ENCODE measurements around the gene MRPS34. TPM values are rescaled to one million over a fixed set of nuclear protein-coding genes. Genes with fewer than 3 reads are reported as not detected.

MRPS34 gene
- 68.1 and 79.9 TPM in 2 replicates for total RNA-seq

DNA sequence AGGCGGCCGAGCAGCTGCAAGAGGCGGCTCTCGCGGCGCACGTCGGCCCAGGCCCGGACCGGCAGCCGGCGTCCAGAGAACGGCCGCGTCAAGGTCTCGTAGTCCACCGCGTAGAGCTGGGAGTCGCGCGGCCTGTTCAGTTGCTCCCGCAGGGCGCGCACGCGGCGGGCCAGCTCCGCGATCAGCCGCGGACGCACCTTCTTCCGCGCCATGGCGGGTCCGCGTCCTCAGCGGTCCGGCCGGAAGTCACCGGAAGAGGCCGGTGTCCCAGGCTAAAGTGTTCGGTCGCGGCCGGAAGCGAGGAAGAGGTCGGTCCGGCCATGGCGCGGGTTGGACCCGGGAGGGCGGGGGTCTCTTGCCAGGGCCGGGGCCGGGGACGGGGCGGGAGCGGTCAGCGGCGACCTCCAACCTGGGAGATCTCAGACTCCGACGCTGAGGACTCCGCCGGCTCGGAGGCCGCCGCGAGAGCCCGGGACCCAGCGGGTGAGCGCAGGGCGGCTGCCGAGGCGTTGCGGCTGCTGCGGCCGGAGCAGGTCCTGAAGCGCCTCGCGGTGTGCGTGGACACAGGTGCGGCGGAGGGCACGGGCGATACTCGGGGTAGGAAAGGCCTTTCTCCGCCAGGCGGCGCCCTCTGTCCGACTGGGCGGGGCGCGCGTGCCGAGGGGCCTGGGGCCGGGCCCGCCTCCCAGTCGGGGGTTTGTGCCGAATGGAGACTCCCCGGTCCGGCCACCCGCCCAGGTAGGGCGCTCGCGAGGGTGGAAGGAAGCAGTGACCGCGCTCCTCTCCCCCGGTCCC is at the start of gene MRPS34:
Gene MRPS34 (minus strand): TSS at position 227 of the 795 bp plus-strand sequence. CDS start 15 bp downstream, at position 212.

DNA sequence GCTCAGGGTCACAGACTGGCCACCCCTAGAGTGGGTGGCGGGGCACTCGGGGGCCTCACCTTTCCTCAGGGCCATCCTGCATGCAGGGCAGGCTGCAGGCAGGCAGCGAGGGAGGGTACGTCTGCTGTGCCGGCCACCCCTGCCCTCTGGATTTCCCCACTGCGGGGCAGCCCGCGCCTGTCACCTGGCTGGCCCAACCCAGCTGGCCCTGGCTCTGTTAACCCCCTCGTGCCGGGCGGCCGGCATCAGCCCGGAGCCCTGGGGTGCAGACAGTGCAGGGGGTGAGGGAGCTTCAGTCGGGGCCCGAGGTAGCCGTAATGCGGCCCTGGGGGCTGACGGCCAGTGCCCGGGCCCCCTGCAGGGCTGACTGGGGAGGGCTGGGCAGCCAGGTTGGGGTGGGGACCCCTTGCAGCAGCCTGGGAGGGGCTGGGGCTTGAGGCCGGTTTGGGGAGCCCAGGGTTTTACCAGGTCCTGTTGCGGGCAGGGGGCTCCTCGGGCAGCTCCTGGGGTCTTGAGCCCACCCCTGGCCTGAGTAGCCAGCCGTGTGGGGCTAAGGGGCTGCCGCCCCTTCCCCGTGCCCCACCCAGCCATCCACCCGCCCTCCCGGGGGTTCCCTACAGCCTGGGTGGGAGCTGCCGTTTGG is 20.8 kb upstream of the MRPS34 start, which contains the start of gene IGFALS:
Gene IGFALS (minus strand): TSS at position 128 of the 643 bp plus-strand sequence. CDS start 53 bp downstream, at position 75.

DNA sequence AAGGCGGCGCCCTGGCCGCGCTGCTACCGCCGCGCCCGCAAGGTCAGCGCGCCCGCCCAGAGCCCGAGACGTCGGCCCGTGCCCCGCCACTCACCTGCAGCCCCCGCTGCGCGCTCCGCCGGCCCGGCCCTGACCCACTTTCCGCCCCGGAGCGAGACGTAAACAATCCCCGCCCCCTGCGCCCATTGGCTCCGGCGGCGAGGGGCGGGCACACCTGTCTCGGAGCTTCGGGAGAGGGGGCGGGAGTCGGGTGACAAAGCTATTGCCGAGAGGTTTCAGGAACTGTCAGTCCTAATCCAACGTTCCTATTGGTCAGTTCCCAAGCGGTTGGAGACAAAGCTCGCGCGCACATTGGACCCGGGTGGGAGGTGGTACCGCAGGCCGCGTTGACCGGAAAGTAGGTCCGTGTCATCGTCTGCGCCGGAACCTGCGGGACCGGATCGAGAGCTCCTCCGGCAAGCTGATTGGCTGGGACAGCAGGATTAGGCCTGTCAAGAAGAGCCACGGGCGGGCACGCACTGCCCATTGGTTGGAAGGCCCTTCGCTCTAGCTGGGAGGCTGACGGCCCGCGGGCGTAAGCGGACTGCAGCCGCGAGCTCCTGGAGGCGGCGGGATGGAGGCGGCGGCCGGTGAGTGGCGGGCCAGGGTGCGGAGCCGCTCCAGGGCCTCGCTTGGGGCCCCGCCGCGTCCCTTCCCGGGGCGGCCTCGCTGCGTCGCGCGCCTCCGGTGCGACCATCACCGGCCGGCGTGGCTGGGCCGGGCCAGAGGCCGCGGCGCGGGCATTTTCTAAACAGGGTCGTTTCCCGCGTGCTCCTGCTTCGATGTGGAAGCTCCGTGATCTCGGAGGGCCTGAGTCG is 9.7 kb upstream of the MRPS34 start, which contains the start of the genes NUBP2 and SPSB3:
Gene NUBP2 (plus strand): TSS at position 553 of the 857 bp plus-strand sequence. CDS start 61 bp downstream, at position 614.
Gene SPSB3 (minus strand): TSS at position 164 of the 857 bp plus-strand sequence. CDS start 1,088 bp downstream, outside the sequence.

DNA sequence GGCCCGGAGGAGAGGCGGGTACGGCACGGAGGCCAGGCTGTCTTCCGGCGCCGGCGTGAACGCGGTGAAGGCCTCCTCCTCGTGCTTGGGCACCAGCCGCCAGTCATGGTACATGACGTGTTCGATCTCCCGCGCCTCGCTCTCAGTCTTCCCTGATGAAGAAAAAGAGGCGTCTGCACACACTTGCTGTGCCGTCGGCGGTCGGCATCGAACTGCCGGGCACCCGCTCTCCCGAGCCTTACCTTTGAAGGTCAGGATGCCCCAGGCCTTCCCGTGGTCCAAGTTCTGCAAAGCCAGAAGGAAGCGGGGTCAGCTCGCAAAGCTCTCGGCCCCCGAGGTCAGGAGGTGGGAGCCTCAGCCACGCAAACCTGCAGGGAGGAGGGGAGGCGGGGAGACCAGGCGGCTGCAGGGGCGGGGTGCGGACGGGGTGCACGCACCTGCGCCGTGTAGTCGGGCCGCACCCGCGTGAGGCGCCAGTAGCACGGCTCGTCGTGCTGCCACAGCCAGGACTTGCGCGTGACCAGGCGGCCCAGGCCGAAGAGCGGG is 499 bp downstream of the MRPS34 start, which contains the start of gene EME2:
Gene EME2 (plus strand): TSS at position 449 of the 546 bp plus-strand sequence. CDS start 418 bp downstream, outside the sequence.

DNA sequence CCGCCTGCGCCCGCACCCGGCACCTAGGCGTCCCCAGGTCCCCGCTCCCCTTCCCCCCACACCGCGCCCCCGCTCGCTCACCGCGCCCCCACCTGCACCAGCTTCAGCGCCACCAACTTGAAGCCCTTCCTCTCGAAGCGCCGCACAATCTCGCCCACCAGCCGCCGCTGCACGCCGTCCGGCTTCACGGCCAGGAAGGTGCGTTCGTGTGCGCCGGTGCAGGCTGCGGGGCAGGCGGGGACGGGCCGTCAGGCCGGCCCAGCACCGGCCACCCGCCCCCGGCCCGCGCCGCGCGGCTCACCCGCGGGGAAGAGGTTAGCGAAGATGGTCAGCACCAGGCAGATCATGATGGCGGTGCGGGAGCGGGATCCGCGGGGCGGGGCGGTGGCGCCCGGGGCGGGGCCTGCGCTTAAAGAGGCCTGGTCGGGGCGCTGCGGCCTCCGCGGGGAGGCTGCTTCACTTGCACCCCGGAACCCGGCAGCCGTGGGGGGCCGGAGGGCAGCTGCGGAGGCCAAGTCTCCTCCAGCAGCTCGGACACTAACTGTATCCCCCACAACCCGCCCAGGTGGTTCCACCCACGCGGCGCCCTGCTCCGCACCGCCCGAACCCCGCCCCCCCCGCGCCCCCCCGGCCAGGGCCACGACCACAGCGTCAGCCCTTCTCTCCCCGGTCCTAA is 1.6 kb downstream of the MRPS34 start, which contains the start of gene NME3:
Gene NME3 (minus strand): TSS at position 356 of the 676 bp plus-strand sequence. CDS start 9 bp downstream, at position 347.

Other genes starting within 250 kb of the MRPS34 start
- 60.6 and 93.8 TPM in 2 replicates for gene TMEM204, start 239.5 kb downstream of the MRPS34 start, total RNA-seq
- gene IFT140, start 161.1 kb downstream of the MRPS34 start, total RNA-seq = 23.6 and 27.0 TPM in 2 replicates
- 4.6 and 6.6 TPM in 2 replicates for gene CRAMP1, start 160.8 kb downstream of the MRPS34 start, total RNA-seq
- gene JPT2, start 94.9 kb downstream of the MRPS34 start, total RNA-seq = 22.6 and 24.3 TPM in 2 replicates
- 39.2 and 40.2 TPM in 2 replicates for gene MAPK8IP3, start 66.9 kb downstream of the MRPS34 start, total RNA-seq
- gene NME3, start 1.6 kb downstream of the MRPS34 start, total RNA-seq = 35.4 and 48.1 TPM in 2 replicates
- gene EME2, start 324 bp downstream of the MRPS34 start, total RNA-seq = 8.1 and 9.5 TPM in 2 replicates
- 24.2 and 25.4 TPM in 2 replicates for gene SPSB3, start 9.4 kb upstream of the MRPS34 start, total RNA-seq
- gene NUBP2, start 9.8 kb upstream of the MRPS34 start, total RNA-seq = 45.8 and 63.5 TPM in 2 replicates
- under 0.01 and 0.06 TPM in 2 replicates for gene IGFALS, start 20.6 kb upstream of the MRPS34 start, total RNA-seq
- gene HAGH, start 53.7 kb upstream of the MRPS34 start, total RNA-seq = 59.3 and 85.5 TPM in 2 replicates
- gene FAHD1, start 54.1 kb upstream of the MRPS34 start, total RNA-seq = 47.1 and 74.9 TPM in 2 replicates
- not detected in 2 replicates for gene MEIOB, start 99.0 kb upstream of the MRPS34 start, total RNA-seq
- gene HS3ST6, start 145.3 kb upstream of the MRPS34 start, total RNA-seq = not detected in 2 replicates
- 6.3 and 6.4 TPM in 2 replicates for gene MSRB1, start 170.1 kb upstream of the MRPS34 start, total RNA-seq
- gene RPL3L, start 181.6 kb upstream of the MRPS34 start, total RNA-seq = not detected in 2 replicates
- gene NDUFB10, start 186.4 kb upstream of the MRPS34 start, total RNA-seq = 259 and 267 TPM in 2 replicates
- gene RPS2, start 191.7 kb upstream of the MRPS34 start, total RNA-seq = 1,947 and 2,136 TPM in 2 replicates
- not detected in 2 replicates for gene RNF151, start 193.7 kb upstream of the MRPS34 start, total RNA-seq
- gene TBL3, start 198.9 kb upstream of the MRPS34 start, total RNA-seq = 29.7 and 32.4 TPM in 2 replicates
- gene NOXO1, start 208.3 kb upstream of the MRPS34 start, total RNA-seq = 0.12 and 0.13 TPM in 2 replicates
- 9.9 and 11.2 TPM in 2 replicates for gene GFER, start 211.1 kb upstream of the MRPS34 start, total RNA-seq
- 0.66 and 0.99 TPM in 2 replicates for gene SYNGR3, start 216.8 kb upstream of the MRPS34 start, total RNA-seq
- 9.6 and 12.3 TPM in 2 replicates for gene ZNF598, start 236.7 kb upstream of the MRPS34 start, total RNA-seq
- gene NPW, start 246.7 kb upstream of the MRPS34 start, total RNA-seq = 0.06 and 0.13 TPM in 2 replicates

Data from aortic smooth muscle cell (primary cell).